ENCODE measurements around the gene PRAF2.

GRCh38 chrX:49058794-49059193 lies 15.0 kb downstream of the PRAF2 start, which contains the start of gene CCDC120:
- TF ChIP-seq, protein P1, sequence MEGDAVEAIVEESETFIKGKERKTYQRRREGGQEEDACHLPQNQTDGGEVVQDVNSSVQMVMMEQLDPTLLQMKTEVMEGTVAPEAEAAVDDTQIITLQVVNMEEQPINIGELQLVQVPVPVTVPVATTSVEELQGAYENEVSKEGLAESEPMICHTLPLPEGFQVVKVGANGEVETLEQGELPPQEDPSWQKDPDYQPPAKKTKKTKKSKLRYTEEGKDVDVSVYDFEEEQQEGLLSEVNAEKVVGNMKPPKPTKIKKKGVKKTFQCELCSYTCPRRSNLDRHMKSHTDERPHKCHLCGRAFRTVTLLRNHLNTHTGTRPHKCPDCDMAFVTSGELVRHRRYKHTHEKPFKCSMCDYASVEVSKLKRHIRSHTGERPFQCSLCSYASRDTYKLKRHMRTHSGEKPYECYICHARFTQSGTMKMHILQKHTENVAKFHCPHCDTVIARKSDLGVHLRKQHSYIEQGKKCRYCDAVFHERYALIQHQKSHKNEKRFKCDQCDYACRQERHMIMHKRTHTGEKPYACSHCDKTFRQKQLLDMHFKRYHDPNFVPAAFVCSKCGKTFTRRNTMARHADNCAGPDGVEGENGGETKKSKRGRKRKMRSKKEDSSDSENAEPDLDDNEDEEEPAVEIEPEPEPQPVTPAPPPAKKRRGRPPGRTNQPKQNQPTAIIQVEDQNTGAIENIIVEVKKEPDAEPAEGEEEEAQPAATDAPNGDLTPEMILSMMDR (conservative IDR thresholded peaks at IDR 0.05; ENCODE audit: low read depth, low read length): no peak
- no peak for TF ChIP-seq EZH2 (IDR thresholded peaks at IDR 0.05; ENCODE audit: low read length, unreplicated experiment)

Measured in PC-3 (cell line).